H9 (cell line): ENCODE measurements around the gene SPOCK3. TPM values are rescaled to one million over a fixed set of nuclear protein-coding genes. Genes with fewer than 3 reads are reported as not detected.

Experiments
- DNase-seq: peaks from one replicate; pipeline ENCODE4 v3.0.0-alpha.2; 2017
- H2AFZ ChIP-seq: one replicate; pipeline ENCODE4 v1.6.1; 2013; ENCODE audit warnings: mild to moderate bottlenecking, low read length, control low read depth, moderate library complexity
- H2AK5ac ChIP-seq: 2 replicates; pipeline ENCODE4 v1.6.1; 2013; ENCODE audit warnings: low read length, control low read depth, mixed read lengths; ENCODE audit not compliant: insufficient read length
- H2BK120ac ChIP-seq: one replicate; pipeline ENCODE4 v1.6.1; 2013; ENCODE audit warnings: low read depth, mild to moderate bottlenecking, low read length, control low read depth, inconsistent platforms; ENCODE audit not compliant: poor library complexity, severe bottlenecking
- H2BK12ac ChIP-seq: 2 replicates; pipeline ENCODE4 v1.6.1; 2013; ENCODE audit warnings: low read length, control low read depth, mixed read lengths, low read depth; ENCODE audit not compliant: insufficient read length
- H2BK15ac ChIP-seq: 2 replicates; pipeline ENCODE4 v1.6.1; 2013; ENCODE audit warnings: low read depth, low read length, control low read depth
- H2BK20ac ChIP-seq: one replicate; pipeline ENCODE4 v1.6.1; 2013; ENCODE audit warnings: low read depth, mild to moderate bottlenecking, low read length, control low read depth, inconsistent platforms; ENCODE audit not compliant: poor library complexity, severe bottlenecking
- H2BK5ac ChIP-seq: 2 replicates; pipeline ENCODE4 v1.6.1; 2013; ENCODE audit warnings: low read length, control low read depth, mixed read lengths; ENCODE audit not compliant: insufficient read length
- H3K14ac ChIP-seq: 2 replicates; pipeline ENCODE4 v1.6.1; 2013; ENCODE audit warnings: low read length, control low read depth; ENCODE audit not compliant: insufficient read depth
- H3K18ac ChIP-seq: 2 replicates; pipeline ENCODE4 v1.6.1; 2013; ENCODE audit warnings: low read depth, mild to moderate bottlenecking, mixed read lengths, low read length, control low read depth; ENCODE audit not compliant: insufficient read length
- H3K23ac ChIP-seq: 2 replicates; pipeline ENCODE4 v1.6.1; 2013; ENCODE audit warnings: low read length, control low read depth, mixed read lengths, low read depth; ENCODE audit not compliant: insufficient read length
- H3K23me2 ChIP-seq: 2 replicates; pipeline ENCODE4 v1.6.1; 2013; ENCODE audit warnings: low read depth, mild to moderate bottlenecking, mixed read lengths, low read length, control low read depth; ENCODE audit not compliant: insufficient read length, poor library complexity, severe bottlenecking
- H3K27ac ChIP-seq: 2 replicates; pipeline ENCODE4 v1.5.1; 2013; ENCODE audit warnings: low read length, control low read depth, mixed read lengths, low read depth; ENCODE audit not compliant: insufficient read length
- H3K27me3 ChIP-seq: 2 replicates; pipeline ENCODE4 v1.6.1; 2013; ENCODE audit warnings: low read length, control low read depth, inconsistent platforms; ENCODE audit not compliant: insufficient read depth
- H3K4ac ChIP-seq: 2 replicates; pipeline ENCODE4 v1.6.1; 2013; ENCODE audit warnings: low read depth, mild to moderate bottlenecking, control low read depth, inconsistent platforms, low read length, moderate library complexity
- H3K4me1 ChIP-seq: 2 replicates; pipeline ENCODE4 v1.6.1; 2013; ENCODE audit warnings: low read length, control low read depth, inconsistent platforms; ENCODE audit not compliant: insufficient read depth
- H3K4me2 ChIP-seq: 2 replicates; pipeline ENCODE4 v1.6.1; 2013; ENCODE audit warnings: low read length, control low read depth, mixed read lengths; ENCODE audit not compliant: insufficient read length, insufficient read depth
- H3K56ac ChIP-seq: 2 replicates; pipeline ENCODE4 v1.6.1; 2013; ENCODE audit warnings: low read depth, mild to moderate bottlenecking, mixed read lengths, low read length, control low read depth; ENCODE audit not compliant: insufficient read length
- H3K79me1 ChIP-seq: 2 replicates; pipeline ENCODE4 v1.6.1; 2013; ENCODE audit warnings: low read depth, mild to moderate bottlenecking, moderate library complexity, low read length, control low read depth, inconsistent platforms; ENCODE audit not compliant: insufficient read depth, poor library complexity, severe bottlenecking
- H3K79me2 ChIP-seq: 2 replicates; pipeline ENCODE4 v1.6.1; 2013; ENCODE audit warnings: low read length, control low read depth, inconsistent platforms; ENCODE audit not compliant: insufficient read depth
- H3K9ac ChIP-seq: 2 replicates; pipeline ENCODE4 v1.6.1; 2013; ENCODE audit warnings: low read length, control low read depth, mixed read lengths; ENCODE audit not compliant: insufficient read length; ENCODE audit errors: extremely low read depth
- H3K9me3 ChIP-seq: one replicate; pipeline ENCODE4 v1.6.1; 2013; ENCODE audit warnings: low read depth, low read length, inconsistent platforms; ENCODE audit not compliant: control insufficient read depth
- H3T11ph ChIP-seq: one replicate; pipeline ENCODE4 v1.6.1; 2013; ENCODE audit warnings: mild to moderate bottlenecking, low read length, control low read depth, inconsistent platforms
- H4K20me1 ChIP-seq: one replicate; pipeline ENCODE4 v1.6.1; 2013; ENCODE audit not compliant: control insufficient read depth, insufficient read length, insufficient read depth
- H4K5ac ChIP-seq: 2 replicates; pipeline ENCODE4 v1.6.1; 2013; ENCODE audit warnings: low read depth, mild to moderate bottlenecking, mixed read lengths, low read length, control low read depth; ENCODE audit not compliant: insufficient read length
- H4K8ac ChIP-seq: replicated peaks from 2 replicates; pipeline ENCODE4 v1.6.1; 2013; ENCODE audit warnings: low read length, control low read depth, mixed read lengths, low read depth; ENCODE audit not compliant: insufficient read length
- H4K91ac ChIP-seq: 2 replicates; pipeline ENCODE4 v1.6.1; 2013; ENCODE audit warnings: low read depth, mild to moderate bottlenecking, moderate library complexity, mixed read lengths, low read length, control low read depth; ENCODE audit not compliant: insufficient read length
- H3K27ac Mint-ChIP-seq, 3 experiments: 2 replicates in 2 of 3; 3 replicates in 1 of 3; pipeline ENCODE4 v1.8.0; 2020 to 2021; ENCODE audit warnings: mixed read lengths in 3 of 3, mild to moderate bottlenecking in 1 of 3, moderate library complexity in 1 of 3
- H3K27me3 Mint-ChIP-seq: 2 replicates; pipeline ENCODE4 v1.8.0; 2021; ENCODE audit warnings: low read depth, mild to moderate bottlenecking, moderate library complexity, mixed read lengths
- H3K36me3 Mint-ChIP-seq, 3 experiments: 2 replicates in 2 of 3; 3 replicates in 1 of 3; pipeline ENCODE4 v1.8.0; 2020 to 2021; ENCODE audit warnings: low read depth in 3 of 3, mixed read lengths in 3 of 3; ENCODE audit not compliant: insufficient read depth in 1 of 3
- H3K4me1 Mint-ChIP-seq, 2 experiments: 2 replicates each; pipeline ENCODE4 v1.8.0; 2020; ENCODE audit warnings: mixed read lengths in 2 of 2
- H3K4me3 Mint-ChIP-seq, 2 experiments: 2 replicates in 1 of 2; 3 replicates in 1 of 2; pipeline ENCODE4 v1.8.0; 2020 to 2021; ENCODE audit warnings: mild to moderate bottlenecking in 2 of 2, mixed read lengths in 2 of 2, moderate library complexity in 1 of 2
- H3K9me3 Mint-ChIP-seq, 2 experiments: 2 replicates in 1 of 2; 3 replicates in 1 of 2; pipeline ENCODE4 v1.8.0; 2020; ENCODE audit warnings: mild to moderate bottlenecking in 2 of 2, mixed read lengths in 2 of 2, moderate library complexity in 1 of 2
- CTCF ChIP-seq: fragments of 200-600 bp; sonication (generic); conservative IDR thresholded peaks from 3 replicates; pipeline ENCODE4 v1.8.0; 2021; ENCODE audit warnings: antibody characterized with exemption, mild to moderate bottlenecking
- total RNA-seq: library from RNA; stranded (reverse); gene quantifications from 2 replicates; pipeline ENCODE4 v1.2.1, GENCODE V29; 2021

Gene SPOCK3
- total RNA-seq, 1 experiment from 2014 or later, result 0.28 TPM

GRCh38 chr4:166994686-166995085, 239.6 kb downstream of the SPOCK3 start:
- Histone ChIP-seq H3K9me3 (no peaks in the 10 kb centered on the region), H3K4me1 (no peaks in the 10 kb centered on the region), H2BK120ac (no peak overlapping the region), H2BK12ac (no peak overlapping the region), H3K23me2 (no peaks in the 10 kb centered on the region), H3K18ac (no peak overlapping the region), H3K14ac (no peak overlapping the region), H4K91ac (no peak overlapping the region), H3K4ac (no peak overlapping the region), H2AK5ac (no peak overlapping the region), H3K27me3 (no peaks in the 10 kb centered on the region), H3K4me2 (no peak overlapping the region), H2BK15ac (no peak overlapping the region), H3T11ph (no peak overlapping the region), H3K79me2 (no peaks in the 10 kb centered on the region), H2AFZ (no peak overlapping the region), H2BK5ac (no peak overlapping the region), H3K56ac (no peak overlapping the region), H3K23ac (no peak overlapping the region), H2BK20ac (no peak overlapping the region), H3K27ac (no peak overlapping the region), H4K5ac (no peak overlapping the region), H3K9ac (no peak overlapping the region), H4K20me1 (no peaks in the 10 kb centered on the region), H4K8ac (no peak overlapping the region), H3K79me1 (no peaks in the 10 kb centered on the region)
- Mint-ChIP-seq H3K27me3 (no peaks in the 10 kb centered on the region), H3K27ac (no peak overlapping the region), H3K9me3 (no peaks in the 10 kb centered on the region), H3K36me3 (no peaks in the 10 kb centered on the region), H3K4me1 (peaks cover 2% of the 10 kb centered on the region in 2 experiments; a peak in 1 of 4 replicates), H3K4me3 (no peak overlapping the region)
- no peak for TF ChIP-seq CTCF
- no peak for DNase-seq
